ENCODE data around the gene LRP6. TPM values are rescaled to one million over a fixed set of nuclear protein-coding genes. Genes with fewer than 3 reads are reported as not detected.

LRP6 gene
- total RNA-seq, 4 donors from 2014 or later, result 4.3 to 18.7 (median 9.0) TPM

GRCh38 chr12:12216349-12217017, 50.4 kb downstream of the LRP6 start:
- Histone ChIP-seq H3K9me3 (no peaks in the 10 kb centered on the region), H3K4me1 (peaks cover 0 to 6% (median 0%) of the 10 kb centered on the region in 3 donors), H3K4me3 (no peak overlapping the region), H3K36me3 (no peaks in the 10 kb centered on the region), H3K27me3 (no peaks in the 10 kb centered on the region), H3K27ac (no peak overlapping the region)
- no peak for DNase-seq
- intact Hi-C loops (cut with DNase I), result no loop called here
- TF ChIP-seq CTCF (IDR thresholded peaks at IDR 0.05), result no peak
- no peak for TF ChIP-seq POLR2A (IDR thresholded peaks at IDR 0.05)
- 49% methylated on average over 3 of the region's 3 CpGs for WGBS, 2 donors

- H3K27ac ChIP-seq, result no peak overlapping the region
- TF ChIP-seq POLR2A (IDR thresholded peaks at IDR 0.05) (no peak), CTCF (IDR thresholded peaks at IDR 0.05) (no peak)
- H3K4me1 ChIP-seq, result peaks cover 0 to 6% (median 0%) of the 10 kb centered on the region in 3 donors
- WGBS, 2 donors, result 58 to 59% methylated on average over 3 of the region's 3 CpGs
- H3K27me3 ChIP-seq, result no peaks in the 10 kb centered on the region
- intact Hi-C loops (cut with DNase I), result no loop called here
- DNase-seq, result no peak
- H3K4me3 ChIP-seq, result no peak overlapping the region
- no peaks in the 10 kb centered on the region for H3K36me3 ChIP-seq
- no peaks in the 10 kb centered on the region for H3K9me3 ChIP-seq
These were observed 52.2 kb downstream of the LRP6 start for GRCh38 chr12:12214635-12215131.

GRCh38 chr12:12214201-12214600, 52.6 kb downstream of the LRP6 start:
- intact Hi-C loops (cut with DNase I), result no loop called here
- H3K27me3 ChIP-seq, result no peaks in the 10 kb centered on the region
- DNase-seq, result no peak
- no peaks in the 10 kb centered on the region for H3K9me3 ChIP-seq
- no peak overlapping the region for H3K4me3 ChIP-seq
- TF ChIP-seq POLR2A (IDR thresholded peaks at IDR 0.05) (no peak), CTCF (IDR thresholded peaks at IDR 0.05) (no peak)
- peaks cover 0 to 7% (median 0%) of the 10 kb centered on the region in 3 donors for H3K4me1 ChIP-seq
- H3K27ac ChIP-seq, result no peak overlapping the region
- no peaks in the 10 kb centered on the region for H3K36me3 ChIP-seq

GRCh38 chr12:12212769-12213168, 54.1 kb downstream of the LRP6 start:
- intact Hi-C loops (cut with DNase I), result no loop called here
- H3K4me1 ChIP-seq, result peaks cover 0 to 14% (median 0%) of the 10 kb centered on the region in 3 donors
- no peaks in the 10 kb centered on the region for H3K9me3 ChIP-seq
- no peak for TF ChIP-seq POLR2A (IDR thresholded peaks at IDR 0.05)
- no peak for DNase-seq
- H3K27ac ChIP-seq, result no peak overlapping the region
- WGBS, 2 donors, result 55 to 75% methylated on average over 1 of the region's 1 CpG
- H3K4me3 ChIP-seq, result no peak overlapping the region
- no peaks in the 10 kb centered on the region for H3K36me3 ChIP-seq
- no peaks in the 10 kb centered on the region for H3K27me3 ChIP-seq

- intact Hi-C loops (cut with DNase I), result no loop called here
- WGBS, 2 donors, result 74 to 82% methylated on average over 5 of the region's 5 CpGs
These were observed 55.9 kb downstream of the LRP6 start for GRCh38 chr12:12210983-12211382.

More at GRCh38 chr12:12210983-12211382, 55.9 kb downstream of the LRP6 start:
- Histone ChIP-seq H3K36me3 (no peaks in the 10 kb centered on the region), H3K9me3 (no peaks in the 10 kb centered on the region), H3K4me3 (no peak overlapping the region), H3K27ac (no peak overlapping the region), H3K27me3 (no peaks in the 10 kb centered on the region), H3K4me1 (peaks cover 0 to 8% (median 0%) of the 10 kb centered on the region in 3 donors)
- TF ChIP-seq POLR2A (IDR thresholded peaks at IDR 0.05), result no peak
- no peak for TF ChIP-seq CTCF (IDR thresholded peaks at IDR 0.05)
- no peak for DNase-seq
